WTC11 (cell line): ENCODE results near the gene C1orf115. TPM values are rescaled to one million over a fixed set of nuclear protein-coding genes. Genes with fewer than 3 reads are reported as not detected.

Experiments used
- ATAC-seq: fragments of 200-7000 bp; cut with Tn5 transposase; 2 replicates; pipeline ENCODE4 v1.10.0; 2021; ENCODE audit warnings: mild to moderate bottlenecking, moderate library complexity
- CTCF ChIA-PET: fragments of 300-600 bp; sonication (Branson Sonifier 250); formaldehyde crosslinking; loops from one replicate; lab custom pipeline; 2021; ENCODE audit warnings: antibody characterized with exemption; lab: Charles Lee
- POLR2A ChIA-PET: fragments of 350-600 bp; sonication (Branson Sonifier 250); formaldehyde crosslinking; loops from one replicate; lab custom pipeline; 2021; ENCODE audit warnings: antibody characterized with exemption; lab: Charles Lee
- DNase-seq: peaks from one replicate; pipeline ENCODE4 v3.0.0; 2021; ENCODE audit warnings: low spot score
- H3K27ac Mint-ChIP-seq: 2 replicates; pipeline ENCODE4 v1.8.0; 2021; ENCODE audit warnings: mixed read lengths
- H3K27me3 Mint-ChIP-seq: 2 replicates; pipeline ENCODE4 v1.8.0; 2021; ENCODE audit warnings: low read depth, mild to moderate bottlenecking, moderate library complexity, mixed read lengths
- H3K36me3 Mint-ChIP-seq: 2 replicates; pipeline ENCODE4 v1.8.0; 2021; ENCODE audit warnings: mixed read lengths
- H3K4me1 Mint-ChIP-seq: 2 replicates; pipeline ENCODE4 v1.8.0; 2022; ENCODE audit warnings: mixed read lengths
- H3K4me3 Mint-ChIP-seq: 2 replicates; pipeline ENCODE4 v1.8.0; 2021; ENCODE audit warnings: mild to moderate bottlenecking, moderate library complexity, mixed read lengths
- H3K9me3 Mint-ChIP-seq: 2 replicates; pipeline ENCODE4 v1.8.0; 2021; ENCODE audit warnings: mixed read lengths
- ARID4B ChIP-seq: sonication (generic); formaldehyde crosslinking; IDR thresholded peaks from 2 replicates; pipeline ENCODE4 v1.8.0; 2023; ENCODE audit warnings: missing genetic modification reagents, mild to moderate bottlenecking, borderline replicate concordance
- ATF2 ChIP-seq: sonication (generic); formaldehyde crosslinking; IDR thresholded peaks from 2 replicates; pipeline ENCODE4 v1.8.1; 2022; ENCODE audit warnings: low read depth, missing genetic modification reagents, borderline replicate concordance
- EMX1 ChIP-seq: fragments of 250-450 bp; sonication (Bioruptor Pico); IDR thresholded peaks from 2 replicates; pipeline ENCODE4 v1.8.0; 2021; ENCODE audit warnings: mild to moderate bottlenecking
- JUN ChIP-seq: sonication (generic); formaldehyde crosslinking; IDR thresholded peaks from 2 replicates; pipeline ENCODE4 v1.8.0; 2023; ENCODE audit warnings: mild to moderate bottlenecking, missing genetic modification reagents
- MYBL2 ChIP-seq: sonication (generic); formaldehyde crosslinking; IDR thresholded peaks from 2 replicates; pipeline ENCODE4 v1.8.1; 2023; ENCODE audit warnings: mild to moderate bottlenecking, moderate library complexity, missing genetic modification reagents
- NFATC4 ChIP-seq: fragments of 250-450 bp; sonication (Bioruptor Pico); IDR thresholded peaks from 2 replicates; pipeline ENCODE4 v1.9.0; 2021; ENCODE audit warnings: mild to moderate bottlenecking
- NR1H2 ChIP-seq: sonication (generic); formaldehyde crosslinking; IDR thresholded peaks from 2 replicates; pipeline ENCODE4 v1.9.0; 2021; ENCODE audit warnings: mild to moderate bottlenecking, moderate library complexity, missing genetic modification reagents
- RORB ChIP-seq: fragments of 250-450 bp; sonication (Bioruptor Pico); IDR thresholded peaks from 2 replicates; pipeline ENCODE4 v1.9.0; 2021; ENCODE audit warnings: mild to moderate bottlenecking
- SMAD3 ChIP-seq: sonication (generic); formaldehyde crosslinking; IDR thresholded peaks from 2 replicates; pipeline ENCODE4 v1.8.0; 2022; ENCODE audit warnings: missing genetic modification reagents, mild to moderate bottlenecking, borderline replicate concordance
- TEAD1 ChIP-seq: sonication (generic); formaldehyde crosslinking; IDR thresholded peaks from 2 replicates; pipeline ENCODE4 v1.8.0; 2022; ENCODE audit warnings: mild to moderate bottlenecking, missing genetic modification reagents
- ZMAT4 ChIP-seq: fragments of 250-450 bp; sonication (Bioruptor Pico); IDR thresholded peaks from 2 replicates; pipeline ENCODE4 v1.9.0; 2021; ENCODE audit warnings: mild to moderate bottlenecking
- ZNF219 ChIP-seq: sonication (generic); formaldehyde crosslinking; IDR thresholded peaks from 2 replicates; pipeline ENCODE4 v1.8.0; 2023; ENCODE audit warnings: missing genetic modification reagents, mild to moderate bottlenecking, borderline replicate concordance
- ZNF263 ChIP-seq: sonication (generic); formaldehyde crosslinking; IDR thresholded peaks from 2 replicates; pipeline ENCODE4 v1.8.1; 2022; ENCODE audit warnings: low read depth, mild to moderate bottlenecking, moderate library complexity, missing genetic modification reagents
- ZNF532 ChIP-seq: fragments of 250-450 bp; sonication (Bioruptor Pico); IDR thresholded peaks from 2 replicates; pipeline ENCODE4 v1.9.0; 2021; ENCODE audit warnings: mild to moderate bottlenecking, borderline replicate concordance
- total RNA-seq: library from RNA; stranded (reverse); gene quantifications from 3 replicates; pipeline ENCODE4 v1.2.3, GENCODE V29; 2021
- TF ChIP-seq, protein P1 (sequence below): sonication (generic); formaldehyde crosslinking; IDR thresholded peaks from 2 replicates; pipeline ENCODE4 v1.8.1; 2022; ENCODE audit warnings: low read depth, mild to moderate bottlenecking, moderate library complexity, missing genetic modification reagents, borderline replicate concordance
- TF ChIP-seq, protein P2 (sequence below): fragments of 200-600 bp; IDR thresholded peaks from 2 replicates; pipeline ENCODE4 v1.8.0; 2022; ENCODE audit warnings: antibody characterized with exemption
- TF ChIP-seq, protein P3 (sequence below): sonication (generic); formaldehyde crosslinking; IDR thresholded peaks from 2 replicates; pipeline ENCODE4 v1.8.1; 2022; ENCODE audit warnings: missing genetic modification reagents, borderline replicate concordance
- TF ChIP-seq, protein P4 (sequence below): sonication (generic); formaldehyde crosslinking; IDR thresholded peaks from 2 replicates; pipeline ENCODE4 v1.8.1; 2022; ENCODE audit warnings: mild to moderate bottlenecking, missing genetic modification reagents, moderate library complexity, borderline replicate concordance

Gene C1orf115
- total RNA-seq, 1 experiment from 2014 or later: 10.0 TPM

- Mint-ChIP-seq H3K36me3 (no peaks in the 10 kb centered on the region), H3K27ac (no peak overlapping the region)
- no peak for DNase-seq
- POLR2A ChIA-PET: interaction anchor here (0.6 kb wide), 1 partner anchor 359 kb away, joined by 3 read pairs; no protein-coding TSS in a partner anchor
- no peak for TF ChIP-seq ZNF263 (CRISPR knock-in tag)
- TF ChIP-seq MYBL2 (CRISPR knock-in tag): no peak
- no peak for TF ChIP-seq ZMAT4 (CRISPR knock-in tag)
- no peak for TF ChIP-seq RORB (CRISPR knock-in tag)
- no peak for TF ChIP-seq SMAD3 (CRISPR knock-in tag)
- TF ChIP-seq, protein P1, sequence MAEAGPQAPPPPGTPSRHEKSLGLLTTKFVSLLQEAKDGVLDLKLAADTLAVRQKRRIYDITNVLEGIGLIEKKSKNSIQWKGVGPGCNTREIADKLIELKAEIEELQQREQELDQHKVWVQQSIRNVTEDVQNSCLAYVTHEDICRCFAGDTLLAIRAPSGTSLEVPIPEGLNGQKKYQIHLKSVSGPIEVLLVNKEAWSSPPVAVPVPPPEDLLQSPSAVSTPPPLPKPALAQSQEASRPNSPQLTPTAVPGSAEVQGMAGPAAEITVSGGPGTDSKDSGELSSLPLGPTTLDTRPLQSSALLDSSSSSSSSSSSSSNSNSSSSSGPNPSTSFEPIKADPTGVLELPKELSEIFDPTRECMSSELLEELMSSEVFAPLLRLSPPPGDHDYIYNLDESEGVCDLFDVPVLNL (CRISPR knock-in tag): no peak
- TF ChIP-seq ZNF219: no peak
- no peak for TF ChIP-seq JUN (CRISPR knock-in tag)
- TF ChIP-seq, all 79 proteins: peak for 0
- no peak for ATAC-seq
- Mint-ChIP-seq H3K4me3 (no peak overlapping the region), H3K27me3 (peaks cover 10% of the 10 kb centered on the region), H3K9me3 (no peaks in the 10 kb centered on the region), H3K4me1 (peaks cover 22% of the 10 kb centered on the region)
- CTCF ChIA-PET: interaction anchor here (1.2 kb wide), 2 partner anchors 11 to 36 kb away, joined by 3 read pairs; no protein-coding TSS in a partner anchor
Observed at GRCh38 chr1:220696863-220697231, 6.7 kb downstream of the C1orf115 start.

- no peaks in the 10 kb centered on the region for H3K9me3 Mint-ChIP-seq
- ChIA-PET POLR2A (interaction anchor here (0.6 kb wide), 1 partner anchor 359 kb away, joined by 3 read pairs; no protein-coding TSS in a partner anchor), CTCF (interaction anchor here (1.2 kb wide), 2 partner anchors 11 to 36 kb away, joined by 3 read pairs; no protein-coding TSS in a partner anchor)
- no peak overlapping the region for H3K4me3 Mint-ChIP-seq
- peaks cover 26% of the 10 kb centered on the region for H3K4me1 Mint-ChIP-seq
- no peak overlapping the region for H3K27ac Mint-ChIP-seq
- H3K36me3 Mint-ChIP-seq: no peaks in the 10 kb centered on the region
- ATAC-seq (no peak), DNase-seq (no peak)
- H3K27me3 Mint-ChIP-seq: peaks cover 5% of the 10 kb centered on the region
- TF ChIP-seq, protein P2, sequence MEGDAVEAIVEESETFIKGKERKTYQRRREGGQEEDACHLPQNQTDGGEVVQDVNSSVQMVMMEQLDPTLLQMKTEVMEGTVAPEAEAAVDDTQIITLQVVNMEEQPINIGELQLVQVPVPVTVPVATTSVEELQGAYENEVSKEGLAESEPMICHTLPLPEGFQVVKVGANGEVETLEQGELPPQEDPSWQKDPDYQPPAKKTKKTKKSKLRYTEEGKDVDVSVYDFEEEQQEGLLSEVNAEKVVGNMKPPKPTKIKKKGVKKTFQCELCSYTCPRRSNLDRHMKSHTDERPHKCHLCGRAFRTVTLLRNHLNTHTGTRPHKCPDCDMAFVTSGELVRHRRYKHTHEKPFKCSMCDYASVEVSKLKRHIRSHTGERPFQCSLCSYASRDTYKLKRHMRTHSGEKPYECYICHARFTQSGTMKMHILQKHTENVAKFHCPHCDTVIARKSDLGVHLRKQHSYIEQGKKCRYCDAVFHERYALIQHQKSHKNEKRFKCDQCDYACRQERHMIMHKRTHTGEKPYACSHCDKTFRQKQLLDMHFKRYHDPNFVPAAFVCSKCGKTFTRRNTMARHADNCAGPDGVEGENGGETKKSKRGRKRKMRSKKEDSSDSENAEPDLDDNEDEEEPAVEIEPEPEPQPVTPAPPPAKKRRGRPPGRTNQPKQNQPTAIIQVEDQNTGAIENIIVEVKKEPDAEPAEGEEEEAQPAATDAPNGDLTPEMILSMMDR: no peak
- TF ChIP-seq, protein P3, sequence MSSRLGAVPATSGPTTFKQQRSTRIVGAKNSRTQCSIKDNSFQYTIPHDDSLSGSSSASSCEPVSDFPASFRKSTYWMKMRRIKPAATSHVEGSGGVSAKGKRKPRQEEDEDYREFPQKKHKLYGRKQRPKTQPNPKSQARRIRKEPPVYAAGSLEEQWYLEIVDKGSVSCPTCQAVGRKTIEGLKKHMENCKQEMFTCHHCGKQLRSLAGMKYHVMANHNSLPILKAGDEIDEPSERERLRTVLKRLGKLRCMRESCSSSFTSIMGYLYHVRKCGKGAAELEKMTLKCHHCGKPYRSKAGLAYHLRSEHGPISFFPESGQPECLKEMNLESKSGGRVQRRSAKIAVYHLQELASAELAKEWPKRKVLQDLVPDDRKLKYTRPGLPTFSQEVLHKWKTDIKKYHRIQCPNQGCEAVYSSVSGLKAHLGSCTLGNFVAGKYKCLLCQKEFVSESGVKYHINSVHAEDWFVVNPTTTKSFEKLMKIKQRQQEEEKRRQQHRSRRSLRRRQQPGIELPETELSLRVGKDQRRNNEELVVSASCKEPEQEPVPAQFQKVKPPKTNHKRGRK (CRISPR knock-in tag): no peak
- TF ChIP-seq, protein P4, sequence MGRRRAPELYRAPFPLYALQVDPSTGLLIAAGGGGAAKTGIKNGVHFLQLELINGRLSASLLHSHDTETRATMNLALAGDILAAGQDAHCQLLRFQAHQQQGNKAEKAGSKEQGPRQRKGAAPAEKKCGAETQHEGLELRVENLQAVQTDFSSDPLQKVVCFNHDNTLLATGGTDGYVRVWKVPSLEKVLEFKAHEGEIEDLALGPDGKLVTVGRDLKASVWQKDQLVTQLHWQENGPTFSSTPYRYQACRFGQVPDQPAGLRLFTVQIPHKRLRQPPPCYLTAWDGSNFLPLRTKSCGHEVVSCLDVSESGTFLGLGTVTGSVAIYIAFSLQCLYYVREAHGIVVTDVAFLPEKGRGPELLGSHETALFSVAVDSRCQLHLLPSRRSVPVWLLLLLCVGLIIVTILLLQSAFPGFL (CRISPR knock-in tag): no peak
- TF ChIP-seq TEAD1 (CRISPR knock-in tag) (no peak), NR1H2 (no peak), ZNF532 (CRISPR knock-in tag) (no peak), ARID4B (CRISPR knock-in tag) (no peak), EMX1 (CRISPR knock-in tag) (no peak), ATF2 (CRISPR knock-in tag) (no peak), NFATC4 (CRISPR knock-in tag) (no peak)
Observed at GRCh38 chr1:220697326-220697725, 7.2 kb downstream of the C1orf115 start.
